ENCODE measurements around the gene TSPO2.

Gene TSPO2

DNA sequence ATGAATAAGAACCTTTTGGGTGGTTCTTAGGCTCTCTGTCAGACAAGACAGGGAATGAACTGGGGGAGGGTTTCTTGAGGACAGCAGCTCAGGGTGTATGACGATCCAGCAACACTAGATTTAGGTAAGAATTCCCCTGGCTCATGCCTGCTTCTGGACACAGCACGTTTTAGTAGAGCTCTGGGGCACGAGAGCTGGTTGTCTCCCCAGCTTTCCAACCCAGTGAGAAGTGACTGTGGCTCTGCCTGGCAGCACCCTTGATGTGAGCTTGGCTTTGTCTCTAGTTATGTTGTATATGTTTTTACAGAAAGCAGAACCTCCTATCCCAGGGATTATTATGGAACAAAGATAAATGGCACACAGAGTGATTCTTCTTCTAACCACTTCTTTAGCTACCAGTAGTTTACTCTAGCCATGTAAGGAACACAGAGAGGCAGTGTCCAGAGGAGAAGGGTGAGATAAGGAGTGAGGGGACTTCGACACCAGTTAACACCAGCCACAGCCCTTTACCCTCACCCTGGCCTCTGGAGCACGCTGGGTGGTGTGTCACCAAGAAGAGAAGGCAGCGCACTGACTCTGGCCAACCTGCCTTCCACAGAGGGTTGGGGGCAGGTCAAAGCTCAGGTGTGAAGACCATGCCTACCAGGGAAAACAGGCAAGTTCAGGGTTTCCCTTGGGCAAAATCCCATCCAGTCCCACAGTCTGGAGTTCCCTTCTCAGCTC is 14.7 kb downstream of the TSPO2 start:
- TF ChIP-seq CTCF (IDR thresholded peaks at IDR 0.05; ENCODE audit: low read length, missing control alignments), result no peak
- no peak for DNase-seq (ENCODE audit: low read depth)
- no peak overlapping the region for H3K4me3 ChIP-seq (replicated peaks; ENCODE audit: low read depth, low read length)

GRCh38 chr6:41058783-41059181 is 16.5 kb downstream of the TSPO2 start:
- no peak overlapping the region for H3K4me3 ChIP-seq (replicated peaks; ENCODE audit: low read depth, low read length)
- no peak for TF ChIP-seq CTCF (IDR thresholded peaks at IDR 0.05; ENCODE audit: low read length, missing control alignments)
- no peak for DNase-seq (ENCODE audit: low read depth)

DNA sequence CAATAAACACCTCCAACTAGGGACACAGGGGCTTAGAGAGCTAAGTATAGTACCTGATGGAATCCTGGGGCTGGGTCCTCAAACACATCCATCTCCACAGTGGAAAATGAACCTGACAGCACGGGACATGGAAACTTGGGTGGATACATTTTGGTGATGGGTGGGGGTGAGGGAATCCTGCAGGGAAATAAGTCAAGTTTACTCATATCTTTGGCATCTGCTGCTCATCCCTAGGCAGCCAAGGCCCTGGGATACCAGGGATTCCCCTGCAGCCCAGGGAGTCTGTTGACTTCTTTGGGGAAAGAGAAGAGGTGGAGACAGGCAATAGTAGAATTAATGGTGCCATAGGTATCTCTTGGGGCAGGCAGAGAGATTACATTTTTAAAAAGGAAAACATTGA is 17.3 kb downstream of the TSPO2 start:
- no peak for TF ChIP-seq CTCF (IDR thresholded peaks at IDR 0.05; ENCODE audit: low read length, missing control alignments)
- no peak for DNase-seq (ENCODE audit: low read depth)
- H3K4me3 ChIP-seq (replicated peaks; ENCODE audit: low read depth, low read length), result no peak overlapping the region

DNA sequence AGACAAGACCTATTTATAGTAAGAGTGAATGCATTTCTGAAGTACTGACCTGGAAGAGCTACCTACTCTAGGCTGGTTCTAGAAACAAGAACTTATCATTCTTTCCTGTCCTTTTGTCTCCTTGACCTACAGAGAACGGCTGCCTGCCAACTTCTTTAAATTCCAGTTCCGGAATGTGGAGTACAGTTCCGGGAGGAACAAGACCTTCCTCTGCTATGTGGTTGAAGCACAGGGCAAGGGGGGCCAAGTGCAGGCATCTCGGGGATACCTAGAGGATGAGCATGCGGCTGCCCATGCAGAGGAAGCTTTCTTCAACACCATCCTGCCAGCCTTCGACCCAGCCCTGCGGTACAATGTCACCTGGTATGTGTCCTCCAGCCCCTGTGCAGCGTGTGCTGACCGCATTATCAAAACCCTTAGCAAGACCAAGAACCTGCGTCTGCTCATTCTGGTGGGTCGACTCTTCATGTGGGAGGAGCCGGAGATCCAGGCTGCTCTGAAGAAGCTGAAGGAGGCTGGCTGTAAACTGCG is 19.0 kb downstream of the TSPO2 start:
- no peak for TF ChIP-seq CTCF (IDR thresholded peaks at IDR 0.05; ENCODE audit: low read length, missing control alignments)
- no peak for DNase-seq (ENCODE audit: low read depth)
- H3K4me3 ChIP-seq (replicated peaks; ENCODE audit: low read depth, low read length), result no peak overlapping the region

DNA sequence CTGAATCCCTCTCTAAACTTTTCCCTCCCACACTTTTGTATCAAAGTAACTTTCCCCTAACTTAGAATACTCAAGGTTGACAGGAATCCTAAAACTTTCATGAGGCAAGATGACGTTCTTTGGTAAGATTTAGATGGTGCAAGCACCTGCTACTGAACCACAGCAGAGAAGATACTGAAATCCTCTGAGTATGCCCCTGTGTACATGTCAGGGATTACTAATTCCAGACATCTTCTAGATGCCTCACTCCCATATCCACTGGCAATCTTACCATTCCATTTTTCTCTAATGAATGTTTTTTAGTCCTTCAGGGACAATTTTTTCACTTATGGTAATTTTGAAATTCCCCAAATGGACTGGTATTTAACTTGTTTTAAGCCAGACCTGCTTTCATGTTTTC is 19.8 kb downstream of the TSPO2 start:
- no peak overlapping the region for H3K4me3 ChIP-seq (replicated peaks; ENCODE audit: low read depth, low read length)
- DNase-seq (ENCODE audit: low read depth), result no peak
- TF ChIP-seq CTCF (IDR thresholded peaks at IDR 0.05; ENCODE audit: low read length, missing control alignments), result no peak

DNA sequence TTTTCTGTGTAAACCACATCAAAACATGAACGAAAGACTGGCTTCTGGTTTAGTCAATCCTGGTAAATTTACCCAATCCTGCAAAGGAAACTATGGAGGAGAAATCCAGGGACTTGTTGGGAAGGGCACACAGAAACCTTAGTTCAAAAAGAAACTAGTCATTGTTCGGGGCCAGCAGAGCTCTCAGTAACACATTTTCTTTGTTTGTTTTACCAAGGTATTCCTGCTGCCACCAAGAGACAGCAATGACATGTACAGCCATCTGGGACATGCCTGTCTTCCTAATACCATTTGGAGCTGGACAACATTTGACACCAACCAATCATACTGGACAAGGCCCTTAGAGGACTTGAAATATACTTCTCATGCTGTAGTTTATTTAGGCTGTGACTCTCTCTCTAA is 21.6 kb downstream of the TSPO2 start:
- no peak for TF ChIP-seq CTCF (IDR thresholded peaks at IDR 0.05; ENCODE audit: low read length, missing control alignments)
- H3K4me3 ChIP-seq (replicated peaks; ENCODE audit: low read depth, low read length), result no peak overlapping the region
- no peak for DNase-seq (ENCODE audit: low read depth)

GRCh38 chr6:41064841-41065240 is 22.6 kb downstream of the TSPO2 start:
- no peak for TF ChIP-seq CTCF (IDR thresholded peaks at IDR 0.05; ENCODE audit: low read length, missing control alignments)
- no peak for DNase-seq (ENCODE audit: low read depth)
- H3K4me3 ChIP-seq (replicated peaks; ENCODE audit: low read depth, low read length), result no peak overlapping the region
